K562 (cell line): ENCODE data around the gene ERVFRD-1.

Experiments used
- ARHGAP35 ChIP-seq: fragments of 450-650 bp; IDR thresholded peaks from 2 replicates; pipeline ENCODE4 v1.6.1; 2018; ENCODE audit not compliant: partially characterized antibody
- CREB1 ChIP-seq, 2 experiments: sonication (generic) in 1 of 2; formaldehyde crosslinking in 1 of 2; IDR thresholded peaks; 2 replicates each; pipeline versions ENCODE4 v1.6.1 to v1.8.0; 2012 to 2022; ENCODE audit warnings: inconsistent platforms in 1 of 2, mild to moderate bottlenecking in 1 of 2, missing genetic modification reagents in 1 of 2, moderate library complexity in 1 of 2
- E4F1 ChIP-seq: fragments of 250-450 bp; sonication (Bioruptor Pico); IDR thresholded peaks from 2 replicates; pipeline ENCODE4 v1.5.0; 2021; ENCODE audit warnings: mild to moderate bottlenecking, borderline replicate concordance
- HINFP ChIP-seq: fragments of 450-650 bp; conservative IDR thresholded peaks from 2 replicates; pipeline ENCODE4 v1.6.1; 2016; ENCODE audit warnings: missing genetic modification characterization, low read depth, mild to moderate bottlenecking, control low read depth, missing compliant biosample characterization
- JUN ChIP-seq, 2 experiments: sonication (generic) in 1 of 2; formaldehyde crosslinking in 1 of 2; IDR thresholded peaks; 2 replicates each; pipeline versions ENCODE4 v1.6.1 to v1.8.0; 2012 to 2022; ENCODE audit warnings: borderline replicate concordance in 2 of 2, mild to moderate bottlenecking in 2 of 2, improper control_type of control experiment in 1 of 2, low read depth in 1 of 2, low read length in 1 of 2, missing genetic modification reagents in 1 of 2
- MYNN ChIP-seq, 2 experiments: sonication (generic); formaldehyde crosslinking in 1 of 2; IDR thresholded peaks; 2 replicates each; pipeline versions ENCODE4 v1.5.0 to v1.6.1; 2016 to 2020; ENCODE audit warnings: antibody characterized with exemption in 1 of 2, missing genetic modification reagents in 1 of 2
- PATZ1 ChIP-seq: fragments of 250-450 bp; sonication (Bioruptor Pico); IDR thresholded peaks from 2 replicates; pipeline ENCODE4 v1.5.0; 2020; ENCODE audit warnings: mild to moderate bottlenecking, borderline replicate concordance
- POLR2A ChIP-seq: fragments of 450-650 bp; conservative IDR thresholded peaks from 2 replicates; pipeline ENCODE4 v1.6.1; 2016
- POLR2AphosphoS5 ChIP-seq: IDR thresholded peaks from 2 replicates; pipeline ENCODE4 v1.6.1; 2011; ENCODE audit warnings: mild to moderate bottlenecking, low read depth, low read length, moderate library complexity; ENCODE audit not compliant: control insufficient read depth, insufficient read depth
- RAD51 ChIP-seq: fragments of 450-650 bp; IDR thresholded peaks from 2 replicates; pipeline ENCODE4 v1.7.1; 2016; ENCODE audit warnings: low read depth, mild to moderate bottlenecking, borderline replicate concordance
- STAT5B ChIP-seq: fragments of 250-450 bp; sonication (Bioruptor Pico); IDR thresholded peaks from 2 replicates; pipeline ENCODE4 v1.8.0; 2021; ENCODE audit warnings: mild to moderate bottlenecking, inconsistent platforms
- ZBTB8A ChIP-seq: fragments of 450-650 bp; IDR thresholded peaks from 2 replicates; pipeline ENCODE4 v1.6.1; 2018; ENCODE audit warnings: mild to moderate bottlenecking, moderate library complexity; ENCODE audit not compliant: partially characterized antibody
- ZNF212 ChIP-seq: fragments of 450-650 bp; formaldehyde crosslinking; IDR thresholded peaks from 2 replicates; pipeline ENCODE4 v1.4.0; 2020; ENCODE audit warnings: mild to moderate bottlenecking
- TF ChIP-seq, protein P1 (sequence below), 3 experiments: IDR thresholded peaks in 2 of 3; conservative IDR thresholded peaks in 1 of 3; 2 replicates each; pipeline ENCODE4 v1.5.1; 2011 to 2012; ENCODE audit warnings: low read length in 3 of 3, mild to moderate bottlenecking in 3 of 3, control low read depth in 2 of 3, improper control_type of control experiment in 1 of 3, inconsistent platforms in 1 of 3, low read depth in 1 of 3, mixed read lengths in 1 of 3, moderate library complexity in 1 of 3; ENCODE audit not compliant: insufficient read depth in 2 of 3

DNA sequence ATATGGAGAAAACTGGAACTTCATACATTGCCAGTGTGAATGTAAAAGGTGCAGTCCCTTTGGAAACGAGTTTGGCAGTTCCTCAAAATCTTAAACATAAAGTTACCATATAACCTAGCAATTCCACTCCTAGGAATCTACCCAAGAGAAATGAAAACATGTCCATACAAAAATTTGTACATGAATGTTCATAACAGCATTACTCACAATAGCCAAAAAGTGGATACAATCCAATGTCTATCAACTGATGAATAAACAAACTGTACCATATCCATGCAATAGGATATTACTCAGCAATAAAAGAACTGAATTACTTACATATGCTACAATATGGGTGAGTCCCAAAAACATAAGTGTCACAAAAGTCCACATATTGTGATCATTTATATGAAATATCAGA is 48.7 kb upstream of the ERVFRD-1 start:
- TF ChIP-seq E4F1 (CRISPR knock-in tag) (no peak), POLR2A (no peak), ARHGAP35 (no peak), JUN (IDR thresholded peaks at IDR 0.05; ENCODE audit: borderline replicate concordance, low read depth, low read length) (no peak), JUN (CRISPR knock-in tag; IDR thresholded peaks at IDR 0.05; ENCODE audit: borderline replicate concordance) (no peak), ZNF212 (CRISPR knock-in tag) (no peak), MYNN (IDR thresholded peaks at IDR 0.05) (no peak), MYNN (CRISPR knock-in tag; IDR thresholded peaks at IDR 0.05) (no peak), ZBTB8A (no peak), POLR2AphosphoS5 (no peak), STAT5B (CRISPR knock-in tag) (no peak), CREB1 (IDR thresholded peaks at IDR 0.05) (no peak), CREB1 (CRISPR knock-in tag; IDR thresholded peaks at IDR 0.05) (no peak), HINFP (no peak), RAD51 (no peak), PATZ1 (no peak)
- TF ChIP-seq, protein P1, sequence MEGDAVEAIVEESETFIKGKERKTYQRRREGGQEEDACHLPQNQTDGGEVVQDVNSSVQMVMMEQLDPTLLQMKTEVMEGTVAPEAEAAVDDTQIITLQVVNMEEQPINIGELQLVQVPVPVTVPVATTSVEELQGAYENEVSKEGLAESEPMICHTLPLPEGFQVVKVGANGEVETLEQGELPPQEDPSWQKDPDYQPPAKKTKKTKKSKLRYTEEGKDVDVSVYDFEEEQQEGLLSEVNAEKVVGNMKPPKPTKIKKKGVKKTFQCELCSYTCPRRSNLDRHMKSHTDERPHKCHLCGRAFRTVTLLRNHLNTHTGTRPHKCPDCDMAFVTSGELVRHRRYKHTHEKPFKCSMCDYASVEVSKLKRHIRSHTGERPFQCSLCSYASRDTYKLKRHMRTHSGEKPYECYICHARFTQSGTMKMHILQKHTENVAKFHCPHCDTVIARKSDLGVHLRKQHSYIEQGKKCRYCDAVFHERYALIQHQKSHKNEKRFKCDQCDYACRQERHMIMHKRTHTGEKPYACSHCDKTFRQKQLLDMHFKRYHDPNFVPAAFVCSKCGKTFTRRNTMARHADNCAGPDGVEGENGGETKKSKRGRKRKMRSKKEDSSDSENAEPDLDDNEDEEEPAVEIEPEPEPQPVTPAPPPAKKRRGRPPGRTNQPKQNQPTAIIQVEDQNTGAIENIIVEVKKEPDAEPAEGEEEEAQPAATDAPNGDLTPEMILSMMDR (IDR thresholded peaks at IDR 0.05 in 2 of 3, conservative IDR thresholded peaks at IDR 0.05 in 1 of 3; ENCODE audit: insufficient read depth in 2 of 3, low read depth in 1 of 3, low read length in 3 of 3): no peak
